Measurements from ENCODE around the gene CBL. TPM values are rescaled to one million over a fixed set of nuclear protein-coding genes. Genes with fewer than 3 reads are reported as not detected.
"Not testable (repeated sequence)": the region's sequence is repeated elsewhere in the genome, so short reads cannot be mapped to it uniquely, and the experiment has no call there.

Gene CBL
- total RNA-seq (2014; rRNA removed; shearing (Covaris generic)), result 9.3 and 12.0 TPM in 2 replicates
- 11.4 and 15.4 TPM in 2 replicates for polyA plus RNA-seq (2015; cell fraction: cytosol; rRNA removed)
- polyA plus RNA-seq (2015; cell fraction: nucleus; rRNA removed), result 13.1 and 14.8 TPM in 2 replicates

- DNase-seq (ENCODE audit: low read depth), result peak; percentile 78
These were observed at the start of gene CBL for GRCh38 chr11:119205574-119206510. Gene CBL (plus strand): TSS chr11:119206339. CDS start chr11:119206418, 79 bp downstream.

DNA sequence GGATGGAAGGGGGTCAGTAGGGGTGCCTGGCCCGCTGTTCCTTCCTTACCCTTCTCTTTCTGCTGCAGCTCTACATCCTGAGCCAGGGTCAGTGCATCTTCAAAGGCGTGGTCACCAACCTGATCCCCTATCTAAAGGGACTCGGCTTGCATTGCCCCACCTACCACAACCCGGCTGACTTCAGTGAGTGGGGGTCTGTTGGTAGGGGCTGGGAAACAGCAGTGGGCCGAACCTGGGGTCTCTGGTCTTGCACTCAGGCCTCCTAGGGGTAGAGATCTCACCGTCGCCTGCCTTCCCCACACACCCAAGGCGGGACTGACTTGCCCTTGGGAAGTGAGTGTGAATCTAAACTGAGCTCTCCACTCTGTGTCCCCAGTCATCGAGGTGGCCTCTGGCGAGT lies 49.6 kb upstream of the CBL start:
- no peak for DNase-seq (ENCODE audit: low read depth)

DNA sequence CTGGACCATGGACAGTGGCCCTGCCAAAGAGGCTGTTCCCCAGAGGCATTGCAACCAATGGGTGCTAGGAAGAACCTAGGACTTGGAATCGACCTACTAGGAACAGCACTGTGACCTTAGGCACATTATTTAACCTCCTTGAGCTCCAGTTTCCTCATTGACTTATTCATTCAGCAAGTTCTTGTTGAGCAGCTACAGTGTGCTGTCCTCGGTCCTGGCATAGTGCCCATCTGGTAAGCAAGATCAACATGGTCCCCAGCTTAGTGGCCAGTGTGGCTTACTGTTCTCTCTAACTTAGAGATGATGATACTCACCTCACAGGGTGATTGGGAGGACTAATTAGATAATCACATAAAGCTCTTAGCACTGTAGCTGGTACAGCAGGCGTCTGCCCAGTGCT lies 49.1 kb upstream of the CBL start:
- DNase-seq (ENCODE audit: low read depth), result no peak

GRCh38 chr11:119158467-119158866 lies 47.7 kb upstream of the CBL start:
- DNase-seq (ENCODE audit: low read depth), result no peak

DNA sequence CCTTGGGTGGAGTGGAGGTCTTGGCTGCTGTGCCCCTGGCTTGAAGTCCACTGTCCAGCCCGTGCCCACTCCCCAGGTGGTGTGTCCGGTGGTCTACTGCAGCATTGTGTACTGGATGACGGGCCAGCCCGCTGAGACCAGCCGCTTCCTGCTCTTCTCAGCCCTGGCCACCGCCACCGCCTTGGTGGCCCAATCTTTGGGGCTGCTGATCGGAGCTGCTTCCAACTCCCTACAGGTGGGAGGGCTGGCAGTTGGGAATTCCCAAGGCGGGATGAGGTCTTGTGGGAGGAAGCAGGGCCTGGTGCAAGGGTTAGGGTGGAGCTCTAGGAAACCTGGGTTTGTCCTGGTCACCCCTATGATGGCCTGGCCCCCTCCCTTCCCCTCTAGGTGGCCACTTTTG lies 46.0 kb upstream of the CBL start:
- DNase-seq (ENCODE audit: low read depth), result no peak

- DNase-seq (ENCODE audit: low read depth), result no peak
These were observed 44.3 kb upstream of the CBL start for GRCh38 chr11:119161871-119162270.

GRCh38 chr11:119166368-119167076 lies 39.6 kb upstream of the CBL start:
- peak; percentile 73 for DNase-seq (ENCODE audit: low read depth)

DNA sequence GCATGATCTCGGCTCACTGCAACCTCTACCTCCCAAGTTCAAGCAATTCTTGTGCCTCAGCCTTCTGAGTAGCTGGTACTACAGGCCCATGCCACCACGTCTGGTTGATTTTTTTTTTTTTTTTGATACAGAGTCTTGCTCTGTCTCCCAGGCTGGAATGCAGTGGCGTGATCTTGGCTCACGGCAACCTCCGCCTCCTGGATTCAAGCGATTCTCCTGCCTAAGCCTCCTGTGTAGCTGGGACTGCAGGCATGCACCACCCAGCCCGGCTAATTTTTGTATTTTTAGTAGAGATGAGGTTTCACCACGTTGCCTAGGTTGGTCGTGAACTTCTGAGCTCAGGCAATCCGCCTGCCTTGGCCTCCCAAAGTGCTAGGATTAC lies 39.1 kb upstream of the CBL start:
- DNase-seq (ENCODE audit: low read depth), result not testable (repeated sequence)

DNA sequence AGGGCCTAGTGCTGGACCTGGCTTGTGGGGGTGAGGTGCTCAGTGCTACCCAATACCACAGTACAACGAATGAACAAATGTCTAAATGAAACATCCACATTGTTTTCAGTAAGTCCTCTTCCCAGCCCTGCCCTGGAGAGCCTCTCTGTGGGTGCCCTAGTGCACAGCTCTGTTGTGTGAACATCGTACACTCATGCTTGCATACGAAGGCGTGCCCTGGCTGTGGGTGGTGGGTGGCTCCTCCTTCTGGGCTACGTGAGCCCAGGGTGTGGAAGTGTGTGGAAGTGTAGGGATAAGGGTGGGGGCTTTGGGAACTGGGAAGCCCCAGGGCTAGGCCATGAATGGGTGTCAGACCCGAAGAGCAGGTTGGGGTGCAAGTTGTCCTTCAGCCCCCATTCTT lies 38.2 kb upstream of the CBL start:
- no peak for DNase-seq (ENCODE audit: low read depth)

GRCh38 chr11:119168471-119169281 lies 37.5 kb upstream of the CBL start, which contains the start of gene NLRX1:
Gene NLRX1 (plus strand): TSS chr11:119168725. CDS start chr11:119171404, 2,679 bp downstream.
- peak; percentile 68 for DNase-seq (ENCODE audit: low read depth)

DNA sequence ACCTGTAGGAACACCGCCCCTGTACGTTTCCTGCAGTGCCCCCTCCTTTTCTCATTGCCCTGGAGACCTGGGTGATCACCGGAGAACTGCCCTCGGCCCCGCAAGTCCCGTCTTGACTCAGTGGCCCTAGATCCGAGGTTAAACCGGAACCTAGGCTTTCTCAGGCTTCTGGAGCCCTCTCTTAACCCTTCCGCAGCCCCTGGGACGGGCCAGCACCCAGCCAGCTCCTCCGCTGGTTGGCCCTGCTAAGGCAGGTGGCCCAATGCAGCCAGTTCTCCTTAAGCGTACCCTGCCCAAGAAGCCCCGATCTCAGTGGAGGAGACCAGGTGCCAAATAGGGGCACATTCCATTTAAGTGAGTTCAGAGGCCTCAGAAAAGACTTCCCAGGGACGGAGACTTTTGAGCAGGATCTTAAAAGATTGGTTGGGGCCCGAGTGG lies 36.8 kb upstream of the CBL start:
- peak; percentile 23 for DNase-seq (ENCODE audit: low read depth)

DNA sequence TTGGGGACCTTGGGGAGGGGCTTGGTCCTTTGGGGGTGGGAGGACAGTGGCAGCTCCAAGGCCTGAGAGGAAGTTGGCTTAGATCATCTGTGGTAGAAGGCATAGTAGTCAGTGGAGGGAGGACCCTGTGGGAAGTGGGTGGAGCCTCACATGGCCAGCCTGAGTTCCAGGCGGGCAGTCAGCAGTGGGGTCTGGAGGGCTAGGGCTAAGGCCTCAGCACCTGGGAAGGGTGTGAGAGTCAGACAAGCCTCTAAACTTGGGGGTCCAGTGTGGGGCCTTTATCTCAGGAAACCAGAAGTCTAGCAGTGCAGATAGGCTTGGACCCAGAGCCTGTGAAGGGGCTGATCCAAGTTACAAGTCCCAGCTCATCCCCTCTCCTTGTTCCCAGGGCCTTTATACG lies 33.6 kb upstream of the CBL start:
- no peak for DNase-seq (ENCODE audit: low read depth)

DNA sequence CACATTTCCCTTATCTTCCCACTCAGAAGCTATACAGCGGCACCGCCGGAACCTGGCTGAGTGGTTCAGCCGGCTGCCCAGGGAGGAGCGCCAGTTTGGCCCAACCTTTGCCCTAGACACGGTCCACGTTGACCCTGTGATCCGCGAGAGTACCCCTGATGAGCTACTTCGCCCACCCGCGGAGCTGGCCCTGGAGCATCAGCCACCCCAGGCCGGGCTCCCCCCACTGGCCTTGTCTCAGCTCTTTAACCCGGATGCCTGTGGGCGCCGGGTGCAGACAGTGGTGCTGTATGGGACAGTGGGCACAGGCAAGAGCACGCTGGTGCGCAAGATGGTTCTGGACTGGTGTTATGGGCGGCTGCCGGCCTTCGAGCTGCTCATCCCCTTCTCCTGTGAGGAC lies 32.7 kb upstream of the CBL start:
- no peak for DNase-seq (ENCODE audit: low read depth)

DNA sequence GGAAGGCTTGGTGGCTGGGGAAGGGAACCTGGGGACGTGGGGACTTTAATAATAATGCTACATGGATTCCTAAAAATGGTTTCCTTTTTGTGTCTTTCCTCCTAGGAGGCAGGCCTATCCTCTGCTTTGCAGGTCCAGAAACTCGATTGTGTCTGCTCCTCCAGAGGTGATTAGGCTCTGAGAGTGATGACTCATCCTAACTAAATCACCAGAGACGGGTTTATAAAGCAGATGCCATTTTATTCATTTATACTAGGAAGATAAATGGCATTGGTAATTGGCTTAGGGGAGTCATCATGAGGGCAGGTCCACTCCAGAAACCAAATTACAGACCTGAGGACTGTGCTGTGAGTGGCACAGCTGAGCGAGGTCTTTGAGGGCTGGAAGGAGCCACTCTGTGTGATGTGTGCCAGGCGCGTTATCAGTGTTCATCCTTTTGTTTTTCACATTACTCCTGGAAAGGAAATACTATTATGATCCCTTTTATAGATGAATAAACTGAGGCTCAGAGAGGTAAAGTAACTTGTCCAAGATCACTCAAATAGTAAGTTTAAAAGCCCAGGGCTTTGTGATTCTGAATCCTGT lies 30.6 kb upstream of the CBL start:
- DNase-seq (ENCODE audit: low read depth), result peak; percentile 38

DNA sequence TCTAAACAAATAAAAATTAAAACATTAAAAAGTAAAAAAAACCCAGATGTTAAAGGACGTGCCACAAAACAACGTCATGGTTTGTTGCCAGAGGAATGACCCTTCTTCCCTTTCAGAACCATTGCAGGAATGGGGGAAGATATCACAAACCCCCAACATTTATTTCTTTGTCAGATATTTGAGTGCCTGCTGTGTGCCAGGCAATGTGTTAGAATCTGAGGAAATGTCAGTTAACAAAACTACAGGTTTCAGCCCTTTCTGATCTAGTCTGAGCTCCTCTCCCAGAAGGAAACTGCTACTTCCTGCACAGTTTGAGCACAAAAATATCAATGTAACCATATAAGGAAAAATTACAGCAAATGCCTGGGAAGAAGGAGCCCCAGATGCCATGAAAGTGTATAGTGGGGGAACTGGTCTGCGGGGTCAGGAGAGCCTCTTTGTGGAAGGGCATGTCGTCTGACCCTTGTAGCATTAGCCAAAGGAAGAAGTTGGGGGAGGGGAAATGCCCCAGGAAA lies 27.9 kb upstream of the CBL start:
- no peak for DNase-seq (ENCODE audit: low read depth)

GRCh38 chr11:119179342-119179741 lies 26.8 kb upstream of the CBL start:
- DNase-seq (ENCODE audit: low read depth), result no peak

GRCh38 chr11:119179983-119180382 lies 26.2 kb upstream of the CBL start:
- no peak for DNase-seq (ENCODE audit: low read depth)

DNA sequence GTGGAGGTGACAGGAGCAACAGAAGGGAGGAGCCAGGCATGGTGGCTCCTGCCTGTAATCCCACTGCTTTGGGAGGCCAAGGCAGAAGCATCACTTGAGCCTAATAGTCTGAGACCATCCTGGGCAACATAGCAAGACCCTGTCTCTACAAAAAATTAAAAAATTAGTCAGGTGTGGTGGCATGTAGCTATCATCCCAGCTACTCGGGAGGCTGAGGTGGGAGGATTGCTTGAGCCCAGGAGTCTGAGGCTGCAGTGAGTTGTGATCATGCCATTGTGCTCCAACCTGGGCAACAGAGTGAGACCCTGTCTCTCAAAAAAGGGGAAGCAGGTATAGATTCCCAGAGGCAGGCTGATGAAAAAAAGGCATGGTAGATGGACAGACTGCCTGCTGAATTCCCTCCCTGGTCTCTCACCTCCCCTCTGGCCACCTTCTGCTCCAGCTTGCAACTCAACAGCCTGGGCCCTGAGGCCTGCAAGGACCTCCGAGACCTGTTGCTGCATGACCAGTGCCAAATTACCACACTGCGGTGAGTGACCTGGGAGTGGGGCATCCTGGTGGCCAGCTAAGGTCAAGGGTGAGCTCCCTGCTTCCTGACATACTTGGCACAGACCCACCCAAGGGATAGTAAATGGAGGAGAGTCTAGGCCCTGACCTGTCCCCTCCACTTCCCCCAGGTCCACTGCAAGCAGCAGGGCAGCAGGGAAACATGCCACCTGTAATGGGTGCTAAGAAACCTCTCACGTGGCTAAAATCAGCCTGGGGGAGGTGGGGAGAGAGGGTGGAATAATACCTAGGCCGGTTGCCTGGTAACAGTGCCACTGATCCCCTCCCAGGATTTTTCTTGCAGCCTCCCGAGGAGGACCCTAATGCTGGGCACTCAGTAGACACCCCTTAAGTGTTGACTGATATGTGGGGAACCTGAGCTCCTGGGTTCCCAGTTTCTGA lies 25.1 kb upstream of the CBL start:
- DNase-seq (ENCODE audit: low read depth), result no peak

DNA sequence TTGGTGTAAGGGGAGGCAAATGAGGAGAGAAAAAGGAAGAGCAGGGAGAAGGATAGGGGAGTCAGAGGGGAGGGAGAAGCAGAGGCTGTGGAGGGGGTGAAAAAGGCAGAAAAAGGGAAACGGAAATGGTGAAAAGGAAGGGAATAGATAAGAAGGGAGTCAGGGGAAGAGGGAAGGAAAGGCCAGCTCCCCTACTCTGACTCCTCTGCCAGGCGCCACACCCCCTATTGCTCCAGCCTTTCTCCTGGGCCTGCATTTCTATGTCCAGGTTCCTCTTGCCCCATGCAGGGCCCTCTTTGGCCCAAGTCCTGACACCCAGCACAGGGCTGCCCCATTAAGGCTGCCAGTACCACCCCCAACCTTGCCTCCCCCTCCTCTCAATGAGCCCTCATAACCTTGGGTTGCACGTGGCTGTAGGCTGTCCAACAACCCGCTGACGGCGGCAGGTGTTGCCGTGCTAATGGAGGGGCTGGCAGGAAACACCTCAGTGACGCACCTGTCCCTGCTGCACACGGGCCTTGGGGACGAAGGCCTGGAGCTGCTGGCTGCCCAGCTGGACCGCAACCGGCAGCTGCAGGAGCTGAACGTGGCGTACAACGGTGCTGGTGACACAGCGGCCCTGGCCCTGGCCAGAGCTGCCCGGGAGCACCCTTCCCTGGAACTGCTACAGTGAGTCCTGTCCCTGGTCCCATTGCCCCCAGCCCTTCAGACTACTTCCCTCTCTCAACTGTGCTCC lies 24.3 kb upstream of the CBL start:
- no peak for DNase-seq (ENCODE audit: low read depth)
